ENCODE results near the gene SIRPA.

- TF ChIP-seq CREB1 (CRISPR knock-in tag; IDR thresholded peaks at IDR 0.05) (no peak), SMAD4 (CRISPR knock-in tag; IDR thresholded peaks at IDR 0.05) (no peak), CTCF (IDR thresholded peaks at IDR 0.05) (no peak), IRF1 (CRISPR knock-in tag; IDR thresholded peaks at IDR 0.05) (no peak), MAX (CRISPR knock-in tag; IDR thresholded peaks at IDR 0.05) (no peak), STAT6 (CRISPR knock-in tag; conservative IDR thresholded peaks at IDR 0.05; ENCODE audit: low read depth) (no peak), CBFB (CRISPR knock-in tag; IDR thresholded peaks at IDR 0.05; ENCODE audit: low read depth) (no peak), FOXJ3 (CRISPR knock-in tag; IDR thresholded peaks at IDR 0.05; ENCODE audit: borderline replicate concordance) (no peak)
- TF ChIP-seq, protein P1, sequence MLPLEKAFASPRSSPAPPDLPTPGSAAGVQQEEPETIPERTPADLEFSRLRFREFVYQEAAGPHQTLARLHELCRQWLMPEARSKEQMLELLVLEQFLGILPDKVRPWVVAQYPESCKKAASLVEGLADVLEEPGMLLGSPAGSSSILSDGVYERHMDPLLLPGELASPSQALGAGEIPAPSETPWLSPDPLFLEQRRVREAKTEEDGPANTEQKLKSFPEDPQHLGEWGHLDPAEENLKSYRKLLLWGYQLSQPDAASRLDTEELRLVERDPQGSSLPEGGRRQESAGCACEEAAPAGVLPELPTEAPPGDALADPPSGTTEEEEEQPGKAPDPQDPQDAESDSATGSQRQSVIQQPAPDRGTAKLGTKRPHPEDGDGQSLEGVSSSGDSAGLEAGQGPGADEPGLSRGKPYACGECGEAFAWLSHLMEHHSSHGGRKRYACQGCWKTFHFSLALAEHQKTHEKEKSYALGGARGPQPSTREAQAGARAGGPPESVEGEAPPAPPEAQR (CRISPR knock-in tag; IDR thresholded peaks at IDR 0.05) = no peak
- TF ChIP-seq, protein P2, sequence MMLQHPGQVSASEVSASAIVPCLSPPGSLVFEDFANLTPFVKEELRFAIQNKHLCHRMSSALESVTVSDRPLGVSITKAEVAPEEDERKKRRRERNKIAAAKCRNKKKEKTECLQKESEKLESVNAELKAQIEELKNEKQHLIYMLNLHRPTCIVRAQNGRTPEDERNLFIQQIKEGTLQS (CRISPR knock-in tag; conservative IDR thresholded peaks at IDR 0.05) = no peak
Measured at GRCh38 chr20:1927217-1927616, 32.0 kb downstream of the SIRPA start.
